Retinal pigment epithelial cell (primary cell): ENCODE results near the gene SPPL3.

Experiments
- DNase-seq: peaks from one replicate; pipeline ENCODE4 v3.0.0-alpha.2; 2010; ENCODE audit warnings: low read depth
- H3K4me3 ChIP-seq: 2 replicates; pipeline ENCODE4 v1.5.1; 2011; ENCODE audit warnings: mild to moderate bottlenecking, low read length, control low read depth, moderate library complexity
- TF ChIP-seq, protein P1 (sequence below): conservative IDR thresholded peaks from 2 replicates; pipeline ENCODE4 v1.5.1; 2011; ENCODE audit warnings: low read depth, low read length, control low read depth, inconsistent platforms

SPPL3 gene

DNA sequence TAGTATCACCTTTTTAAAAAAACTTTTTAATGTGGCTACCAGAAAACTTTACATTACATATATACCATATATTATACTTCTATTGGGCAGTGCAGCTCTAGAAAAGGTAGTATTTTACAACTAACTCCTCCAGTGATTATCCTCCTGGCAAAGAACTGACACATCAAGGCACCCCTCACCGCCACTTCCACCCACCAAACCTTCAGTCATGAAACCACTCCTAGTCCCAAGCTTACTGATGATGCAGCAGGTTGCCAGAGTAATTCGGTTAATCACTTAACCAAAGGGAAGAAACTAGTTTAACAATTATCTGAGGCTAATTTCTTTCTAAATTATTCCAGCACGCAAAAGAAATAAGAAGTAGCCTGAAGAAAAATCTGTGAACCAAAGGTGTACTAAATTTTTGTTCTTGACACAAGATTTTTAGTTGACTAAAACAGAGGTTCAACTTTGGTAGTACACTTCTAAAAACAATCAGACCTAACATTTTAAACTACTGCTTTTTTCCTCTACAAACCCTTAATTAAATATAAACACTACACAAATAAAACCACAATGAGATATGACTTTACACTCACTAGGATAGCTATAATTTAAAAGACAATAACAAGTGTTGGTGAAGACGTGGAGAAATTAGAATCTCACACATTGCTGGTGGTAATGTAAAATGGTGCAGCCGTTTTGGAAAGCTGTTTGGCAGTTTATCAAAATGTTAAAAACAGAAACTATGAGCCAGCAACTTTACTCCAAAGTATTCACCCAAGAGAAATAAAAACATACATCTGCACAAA is 16.7 kb downstream of the SPPL3 start:
- TF ChIP-seq, protein P1, sequence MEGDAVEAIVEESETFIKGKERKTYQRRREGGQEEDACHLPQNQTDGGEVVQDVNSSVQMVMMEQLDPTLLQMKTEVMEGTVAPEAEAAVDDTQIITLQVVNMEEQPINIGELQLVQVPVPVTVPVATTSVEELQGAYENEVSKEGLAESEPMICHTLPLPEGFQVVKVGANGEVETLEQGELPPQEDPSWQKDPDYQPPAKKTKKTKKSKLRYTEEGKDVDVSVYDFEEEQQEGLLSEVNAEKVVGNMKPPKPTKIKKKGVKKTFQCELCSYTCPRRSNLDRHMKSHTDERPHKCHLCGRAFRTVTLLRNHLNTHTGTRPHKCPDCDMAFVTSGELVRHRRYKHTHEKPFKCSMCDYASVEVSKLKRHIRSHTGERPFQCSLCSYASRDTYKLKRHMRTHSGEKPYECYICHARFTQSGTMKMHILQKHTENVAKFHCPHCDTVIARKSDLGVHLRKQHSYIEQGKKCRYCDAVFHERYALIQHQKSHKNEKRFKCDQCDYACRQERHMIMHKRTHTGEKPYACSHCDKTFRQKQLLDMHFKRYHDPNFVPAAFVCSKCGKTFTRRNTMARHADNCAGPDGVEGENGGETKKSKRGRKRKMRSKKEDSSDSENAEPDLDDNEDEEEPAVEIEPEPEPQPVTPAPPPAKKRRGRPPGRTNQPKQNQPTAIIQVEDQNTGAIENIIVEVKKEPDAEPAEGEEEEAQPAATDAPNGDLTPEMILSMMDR = no peak
- DNase-seq = no peak
- no peak overlapping the region for H3K4me3 ChIP-seq

DNA sequence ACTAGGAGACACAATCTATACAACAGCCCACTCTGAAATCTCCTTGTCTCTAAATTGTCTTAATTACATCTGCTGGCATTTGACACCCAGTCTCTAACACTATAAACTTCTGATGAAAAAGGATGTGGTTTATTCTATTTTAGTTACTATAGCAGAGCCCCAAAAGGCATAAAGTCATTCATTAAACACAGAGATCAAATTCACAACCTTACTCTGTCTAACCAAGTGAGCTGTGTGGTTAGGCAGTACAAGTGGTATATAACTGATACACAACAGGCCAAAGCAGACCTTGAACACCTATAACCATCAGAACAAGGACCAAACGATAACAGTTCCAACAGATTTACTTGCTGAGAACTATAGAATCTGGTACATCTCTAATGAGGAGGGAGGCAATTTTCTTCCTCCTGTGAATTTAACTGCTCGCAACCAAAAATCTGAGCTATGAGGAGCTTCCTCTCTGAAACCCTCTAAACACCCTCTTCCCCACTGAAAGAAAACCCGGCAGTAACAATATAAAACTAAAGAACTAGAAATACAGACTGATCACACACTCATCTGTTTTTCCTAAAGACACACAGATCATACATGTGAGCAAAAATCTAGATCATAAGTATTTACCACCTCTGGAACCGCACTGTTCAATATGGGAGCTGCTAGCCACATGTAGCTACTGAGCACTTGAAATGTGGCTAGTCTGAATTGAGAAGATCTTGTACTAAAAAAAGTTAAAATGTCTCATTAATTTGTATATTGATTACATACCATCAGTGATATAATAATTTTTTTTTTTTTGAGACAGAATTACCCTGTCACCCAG is 17.7 kb downstream of the SPPL3 start:
- H3K4me3 ChIP-seq = no peak overlapping the region
- DNase-seq = no peak
- TF ChIP-seq, protein P1 = no peak

DNA sequence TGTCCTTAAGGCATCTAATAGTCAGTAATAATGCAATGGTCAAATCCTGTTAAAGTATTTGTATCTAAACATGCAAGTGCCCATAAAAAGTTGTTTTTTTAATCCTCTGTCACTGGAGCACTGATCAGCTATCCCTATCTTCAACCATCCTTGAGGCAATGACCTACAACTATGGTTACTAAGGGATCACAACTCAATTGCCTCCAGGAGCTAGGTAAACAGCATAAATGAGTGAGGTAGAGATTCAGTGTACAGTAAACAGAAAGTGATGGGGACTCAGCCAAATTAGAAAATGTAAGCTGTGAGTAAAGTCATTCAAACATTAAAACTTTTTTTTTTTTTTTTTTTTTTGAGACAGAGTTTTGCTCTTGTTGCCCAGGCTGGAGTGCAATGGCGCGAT is 18.6 kb downstream of the SPPL3 start:
- H3K4me3 ChIP-seq = no peak overlapping the region
- DNase-seq = no peak
- TF ChIP-seq, protein P1 = no peak

DNA sequence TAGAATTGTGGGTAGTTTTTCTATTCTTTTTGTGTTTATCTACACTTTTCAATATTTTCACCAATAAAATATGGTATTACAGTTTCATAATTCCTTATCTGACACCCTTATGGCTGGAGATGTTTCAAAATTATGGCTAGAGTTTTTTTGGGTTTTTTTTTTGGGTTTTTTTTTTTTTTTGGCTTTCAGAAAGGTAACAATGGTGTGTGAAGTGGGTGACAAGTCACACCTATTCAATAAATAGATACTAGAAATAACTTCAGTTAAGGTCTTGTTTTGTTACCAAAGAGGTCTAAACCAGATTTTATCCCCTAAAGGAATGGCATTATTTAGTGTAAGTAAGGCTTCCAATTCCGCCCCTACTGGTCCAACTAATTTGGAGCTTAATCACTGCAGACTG is 19.5 kb downstream of the SPPL3 start:
- DNase-seq = no peak
- no peak overlapping the region for H3K4me3 ChIP-seq
- TF ChIP-seq, protein P1 = no peak

DNA sequence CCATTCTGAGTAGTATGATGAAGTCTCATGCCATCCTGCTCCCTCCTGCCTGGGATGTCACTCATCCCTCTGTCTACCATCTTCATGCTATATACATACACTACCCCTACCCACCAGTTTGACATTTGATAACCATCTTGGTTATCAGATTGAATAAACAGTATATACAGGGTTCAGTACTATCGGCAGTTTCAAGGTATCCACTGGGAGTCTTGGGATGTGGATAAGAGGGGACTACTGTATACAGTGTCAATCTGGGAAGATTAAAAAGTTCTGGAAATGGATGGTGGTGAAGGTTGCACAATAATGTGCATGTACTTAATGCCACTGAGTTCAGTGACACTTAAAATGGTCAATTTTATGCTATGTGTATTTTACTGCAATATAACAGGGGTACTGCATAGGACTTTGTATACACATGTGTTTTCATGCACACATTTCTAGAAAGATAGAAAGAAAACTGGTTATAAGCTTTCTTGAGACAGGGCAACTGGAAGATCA is 22.1 kb downstream of the SPPL3 start:
- TF ChIP-seq, protein P1 = no peak

DNA sequence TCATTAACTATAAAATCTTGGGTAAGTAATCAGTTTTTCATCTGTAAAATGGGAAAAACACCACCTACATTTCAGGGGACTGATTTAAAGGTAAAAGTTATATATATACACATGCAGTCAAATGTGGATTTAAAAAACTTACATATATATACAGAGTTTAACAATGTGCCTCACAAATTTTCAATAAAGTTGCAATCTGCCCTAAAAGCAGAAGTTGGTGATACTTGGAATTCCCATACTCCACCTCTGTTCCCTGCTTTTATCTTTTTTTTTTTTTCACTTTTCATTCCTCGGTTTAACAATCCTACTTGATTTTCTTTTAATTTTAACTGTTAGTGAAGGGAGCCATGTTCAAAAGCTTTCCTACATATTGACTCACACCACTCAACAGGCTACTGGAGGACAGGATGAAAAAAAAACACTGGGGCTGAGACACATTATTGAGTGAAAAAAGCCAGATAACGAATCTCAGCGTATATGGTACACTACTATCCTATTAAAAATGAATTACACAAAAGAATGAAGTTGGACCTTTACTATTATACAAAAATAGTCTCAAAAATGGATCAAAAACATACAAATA is 24.3 kb downstream of the SPPL3 start:
- TF ChIP-seq, protein P1 = no peak
- DNase-seq = no peak
- H3K4me3 ChIP-seq = no peak overlapping the region

More for the DNA sequence above, 22.1 kb downstream of the SPPL3 start:
- H3K4me3 ChIP-seq = no peak overlapping the region
- DNase-seq = no peak
